ENCODE measurements around the gene TINAG.

The TINAG gene

GRCh38 chr6:54419885-54420284, 111.6 kb downstream of the TINAG start:
- H3K27ac Mint-ChIP-seq, result no peak overlapping the region

GRCh38 chr6:54426995-54427394, 118.8 kb downstream of the TINAG start:
- no peak overlapping the region for H3K27ac Mint-ChIP-seq
- no peaks in the 10 kb centered on the region for H3K36me3 Mint-ChIP-seq (ENCODE audit: low read depth)
- H3K4me1 Mint-ChIP-seq (ENCODE audit: low read depth), result no peaks in the 10 kb centered on the region
- no peak overlapping the region for H3K4me3 Mint-ChIP-seq
- peaks cover 5% of the 10 kb centered on the region for H3K9me3 Mint-ChIP-seq
- intact Hi-C loops (cut with micrococcal nuclease), result no loop called here
- no peaks in the 10 kb centered on the region for H3K27me3 Mint-ChIP-seq

More at GRCh38 chr6:54419885-54420284, 111.6 kb downstream of the TINAG start:
- no peaks in the 10 kb centered on the region for H3K36me3 Mint-ChIP-seq (ENCODE audit: low read depth)
- H3K9me3 Mint-ChIP-seq, result peaks cover 5% of the 10 kb centered on the region
- H3K27me3 Mint-ChIP-seq, result no peaks in the 10 kb centered on the region
- H3K4me1 Mint-ChIP-seq (ENCODE audit: low read depth), result no peaks in the 10 kb centered on the region
- intact Hi-C loops (cut with micrococcal nuclease), result no loop called here
- no peak overlapping the region for H3K4me3 Mint-ChIP-seq

GRCh38 chr6:54427396-54427937, 119.2 kb downstream of the TINAG start:
- peaks cover 5% of the 10 kb centered on the region for H3K9me3 Mint-ChIP-seq
- no peak overlapping the region for H3K27ac Mint-ChIP-seq
- H3K4me1 Mint-ChIP-seq (ENCODE audit: low read depth), result no peaks in the 10 kb centered on the region
- H3K4me3 Mint-ChIP-seq, result no peak overlapping the region
- no peaks in the 10 kb centered on the region for H3K36me3 Mint-ChIP-seq (ENCODE audit: low read depth)
- no peaks in the 10 kb centered on the region for H3K27me3 Mint-ChIP-seq
- intact Hi-C loops (cut with micrococcal nuclease), result no loop called here

GRCh38 chr6:54428431-54428830, 120.2 kb downstream of the TINAG start:
- Mint-ChIP-seq H3K36me3 (ENCODE audit: low read depth) (no peaks in the 10 kb centered on the region), H3K27ac (no peak overlapping the region), H3K9me3 (peaks cover 5% of the 10 kb centered on the region), H3K4me3 (no peak overlapping the region), H3K27me3 (no peaks in the 10 kb centered on the region), H3K4me1 (ENCODE audit: low read depth) (no peaks in the 10 kb centered on the region)
- intact Hi-C loops (cut with micrococcal nuclease), result no loop called here

- Mint-ChIP-seq H3K9me3 (peaks cover 5% of the 10 kb centered on the region), H3K27ac (no peak overlapping the region), H3K4me3 (no peak overlapping the region), H3K4me1 (ENCODE audit: low read depth) (no peaks in the 10 kb centered on the region), H3K27me3 (no peaks in the 10 kb centered on the region), H3K36me3 (ENCODE audit: low read depth) (no peaks in the 10 kb centered on the region)
- intact Hi-C loops (cut with micrococcal nuclease), result no loop called here
Measured at GRCh38 chr6:54431466-54431865, 123.2 kb downstream of the TINAG start.
